ENCODE results near the gene TBC1D3D. TPM values are rescaled to one million over a fixed set of nuclear protein-coding genes. Genes with fewer than 3 reads are reported as not detected.
"Not testable (repeated sequence)": the region's sequence is repeated elsewhere in the genome, so short reads cannot be mapped to it uniquely, and the experiment has no call there.

Gene TBC1D3D
- not detected for polyA plus RNA-seq

DNA sequence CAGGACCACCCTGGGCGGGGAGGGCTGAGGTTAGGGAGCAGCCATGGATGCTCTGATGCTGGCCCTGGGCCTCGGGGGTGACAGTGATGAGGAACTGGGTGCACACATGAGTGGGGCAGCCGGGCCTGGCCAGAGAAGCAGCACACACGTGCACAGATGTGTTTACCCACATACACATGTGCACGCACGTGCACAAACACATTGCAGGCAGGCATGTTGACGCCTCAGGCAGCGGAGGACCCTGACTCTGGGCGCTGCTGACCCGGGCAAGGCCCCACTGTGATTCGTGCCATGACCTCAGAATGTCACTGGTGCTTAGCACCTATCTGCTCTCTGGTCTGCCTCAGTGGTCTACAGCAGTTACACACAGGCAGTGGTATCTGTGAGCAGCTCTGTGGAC, at the start of gene TBC1D3D:
TBC1D3D (plus strand) TSS at position 301 of the 400 bp plus-strand sequence. CDS start 1,585 bp downstream, outside the sequence.
- not testable (repeated sequence) for H3K27ac Mint-ChIP-seq; DNase-seq; H3K4me1 Mint-ChIP-seq; H3K4me3 Mint-ChIP-seq; H3K9me3 Mint-ChIP-seq; H3K36me3 Mint-ChIP-seq; H3K27me3 Mint-ChIP-seq (ENCODE audit: low read depth in 3 of 3)

DNA sequence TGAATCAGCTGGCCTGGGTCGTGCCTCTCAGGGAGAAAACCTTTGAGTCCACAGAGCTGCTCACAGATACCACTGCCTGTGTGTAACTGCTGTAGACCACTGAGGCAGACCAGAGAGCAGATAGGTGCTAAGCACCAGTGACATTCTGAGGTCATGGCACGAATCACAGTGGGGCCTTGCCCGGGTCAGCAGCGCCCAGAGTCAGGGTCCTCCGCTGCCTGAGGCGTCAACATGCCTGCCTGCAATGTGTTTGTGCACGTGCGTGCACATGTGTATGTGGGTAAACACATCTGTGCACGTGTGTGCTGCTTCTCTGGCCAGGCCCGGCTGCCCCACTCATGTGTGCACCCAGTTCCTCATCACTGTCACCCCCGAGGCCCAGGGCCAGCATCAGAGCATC, 14.8 kb upstream of the TBC1D3D start, which contains the start of gene TBC1D3L:
TBC1D3L (minus strand) TSS at position 101 of the 400 bp plus-strand sequence. CDS start 1,540 bp downstream, outside the sequence.
- DNase-seq; H3K36me3 Mint-ChIP-seq; H3K27me3 Mint-ChIP-seq (ENCODE audit: low read depth in 3 of 3); H3K27ac Mint-ChIP-seq; H3K4me1 Mint-ChIP-seq; H3K4me3 Mint-ChIP-seq; H3K9me3 Mint-ChIP-seq: not testable (repeated sequence)

Other genes starting within 250 kb of the TBC1D3D start
- gene TBC1D3K, start 79.6 kb upstream of the TBC1D3D start, polyA plus RNA-seq = not detected
- gene TBC1D3L, start 14.9 kb upstream of the TBC1D3D start, polyA plus RNA-seq = 1 to 10 TPM in 1 of 3 donors, not detected in 2; 1.1 TPM
- not detected for gene TBC1D3C, start 64.7 kb downstream of the TBC1D3D start, polyA plus RNA-seq
- gene TBC1D3E, start 124.0 kb downstream of the TBC1D3D start, polyA plus RNA-seq = not detected
- gene TBC1D3, start 188.6 kb downstream of the TBC1D3D start, polyA plus RNA-seq = not detected